Natural killer cell (primary cell): ENCODE data around the gene HINT3. TPM values are rescaled to one million over a fixed set of nuclear protein-coding genes. Genes with fewer than 3 reads are reported as not detected.

Experiments
- ATAC-seq, 3 donors: fragments of 150-1000 bp in 2 of 3; fragments of 200-7000 bp in 1 of 3; cut with Tn5 transposase; 1 replicate in 1 of 3; 2 replicates in 2 of 3; pipeline ENCODE4 v1.10.0; 2021; ENCODE audit warnings: mild to moderate bottlenecking in 2 of 3, moderate library complexity in 2 of 3
- DNase-seq, 2 donors: peaks; one replicate each; pipeline versions ENCODE4 v3.0.0 to v3.0.0-alpha.2; 2013 to 2021; ENCODE audit warnings: mixed read lengths in 1 of 2
- H3K27ac ChIP-seq: one replicate; pipeline ENCODE4 v1.5.1; 2013; ENCODE audit warnings: mild to moderate bottlenecking, low read length
- H3K27me3 ChIP-seq: one replicate; pipeline ENCODE4 v1.6.1; 2013; ENCODE audit warnings: low read length; ENCODE audit not compliant: control insufficient read depth, insufficient read depth
- H3K36me3 ChIP-seq: one replicate; pipeline ENCODE4 v1.6.1; 2013; ENCODE audit warnings: low read length; ENCODE audit not compliant: control insufficient read depth, insufficient read depth
- H3K4me1 ChIP-seq: one replicate; pipeline ENCODE4 v1.6.1; 2013; ENCODE audit warnings: low read length; ENCODE audit not compliant: control insufficient read depth, insufficient read depth
- H3K4me3 ChIP-seq: one replicate; pipeline ENCODE4 v1.5.1; 2013; ENCODE audit warnings: low read length
- H3K9me3 ChIP-seq: one replicate; pipeline ENCODE4 v1.6.1; 2013; ENCODE audit warnings: low read length; ENCODE audit not compliant: control insufficient read depth, insufficient read depth
- H3K27ac Mint-ChIP-seq, 2 donors: one replicate each; pipeline ENCODE4 v1.8.0; 2022; ENCODE audit warnings: mild to moderate bottlenecking in 2 of 2, mixed read lengths in 2 of 2, moderate library complexity in 1 of 2
- H3K27me3 Mint-ChIP-seq, 2 donors: one replicate each; pipeline ENCODE4 v1.8.0; 2022; ENCODE audit warnings: low read depth in 2 of 2, mixed read lengths in 2 of 2
- H3K36me3 Mint-ChIP-seq: one replicate; pipeline ENCODE4 v1.8.0; 2022; ENCODE audit warnings: mixed read lengths
- H3K4me1 Mint-ChIP-seq, 2 donors: one replicate each; pipeline ENCODE4 v1.8.0; 2022; ENCODE audit warnings: mixed read lengths in 2 of 2
- H3K4me3 Mint-ChIP-seq: one replicate; pipeline ENCODE4 v1.8.0; 2022; ENCODE audit warnings: mild to moderate bottlenecking, moderate library complexity, mixed read lengths
- H3K9me3 Mint-ChIP-seq, 2 donors: one replicate each; pipeline ENCODE4 v1.8.0; 2022; ENCODE audit warnings: mixed read lengths in 2 of 2
- WGBS: methylation state at CpG from one replicate; pipeline ENCODE4 v1.1.7; 2013; ENCODE audit warnings: missing lambda C conversion rate; ENCODE audit not compliant: insufficient coverage; 5-methylcytosine and 5-hydroxymethylcytosine counted together
- intact Hi-C: fragments of 100-400 bp; cut with micrococcal nuclease; formaldehyde crosslinking; loops from one replicate; pipeline ENCODE4 v1.14.2; 2022
- total RNA-seq, 4 donors: library from RNA; stranded (reverse); fragments of 120-200 nt in 1 of 4; gene quantifications; one replicate each; pipeline versions ENCODE4 v1.2.3 to v1.2.4, GENCODE V29; 2013 to 2022
- TF ChIP-seq, protein P1 (sequence below): fragments of 200-600 bp; IDR thresholded peaks from one replicate; pipeline ENCODE4 v1.8.0; 2022; ENCODE audit warnings: antibody characterized with exemption

The HINT3 gene
- total RNA-seq, 3 donors from 2014 or later (not counting 1 experiment from before 2014, with no cell fraction given), result 9.7 to 10.5 (median 10.3) TPM

DNA sequence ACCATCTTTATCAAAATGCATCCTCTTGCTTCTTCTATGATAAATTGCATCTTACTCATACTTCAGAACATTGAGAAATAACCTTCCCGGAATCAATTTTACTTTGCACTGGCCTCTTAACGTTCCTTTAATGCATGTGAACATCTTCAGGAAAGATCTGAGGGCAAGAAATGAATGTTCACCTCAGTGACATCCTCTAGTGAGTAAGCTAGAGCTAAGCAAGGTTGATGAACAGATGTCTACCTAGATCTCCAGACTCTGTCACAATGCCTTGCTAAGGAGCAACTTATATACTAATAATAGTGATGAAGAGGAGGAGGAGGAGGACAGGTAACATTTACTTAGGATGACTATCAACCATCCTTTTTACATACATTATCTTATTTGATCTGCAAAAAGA lies 16.8 kb upstream of the HINT3 start:
- ATAC-seq (no peak), DNase-seq (no peak)
- Mint-ChIP-seq H3K4me3 (no peak overlapping the region), H3K27me3 (peaks cover 12 to 16% of the 10 kb centered on the region in 2 donors), H3K4me1 (no peaks in the 10 kb centered on the region), H3K36me3 (no peaks in the 10 kb centered on the region), H3K27ac (no peak overlapping the region), H3K9me3 (no peaks in the 10 kb centered on the region)
- TF ChIP-seq, protein P1, sequence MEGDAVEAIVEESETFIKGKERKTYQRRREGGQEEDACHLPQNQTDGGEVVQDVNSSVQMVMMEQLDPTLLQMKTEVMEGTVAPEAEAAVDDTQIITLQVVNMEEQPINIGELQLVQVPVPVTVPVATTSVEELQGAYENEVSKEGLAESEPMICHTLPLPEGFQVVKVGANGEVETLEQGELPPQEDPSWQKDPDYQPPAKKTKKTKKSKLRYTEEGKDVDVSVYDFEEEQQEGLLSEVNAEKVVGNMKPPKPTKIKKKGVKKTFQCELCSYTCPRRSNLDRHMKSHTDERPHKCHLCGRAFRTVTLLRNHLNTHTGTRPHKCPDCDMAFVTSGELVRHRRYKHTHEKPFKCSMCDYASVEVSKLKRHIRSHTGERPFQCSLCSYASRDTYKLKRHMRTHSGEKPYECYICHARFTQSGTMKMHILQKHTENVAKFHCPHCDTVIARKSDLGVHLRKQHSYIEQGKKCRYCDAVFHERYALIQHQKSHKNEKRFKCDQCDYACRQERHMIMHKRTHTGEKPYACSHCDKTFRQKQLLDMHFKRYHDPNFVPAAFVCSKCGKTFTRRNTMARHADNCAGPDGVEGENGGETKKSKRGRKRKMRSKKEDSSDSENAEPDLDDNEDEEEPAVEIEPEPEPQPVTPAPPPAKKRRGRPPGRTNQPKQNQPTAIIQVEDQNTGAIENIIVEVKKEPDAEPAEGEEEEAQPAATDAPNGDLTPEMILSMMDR, result no peak
- no peaks in the 10 kb centered on the region for H3K9me3 ChIP-seq
- no peaks in the 10 kb centered on the region for H3K4me1 ChIP-seq
- intact Hi-C loops, result no loop called here
- 74% methylated on average over 2 of the region's 2 CpGs for WGBS
- H3K27me3 ChIP-seq, result peaks cover 3% of the 10 kb centered on the region
- H3K27ac ChIP-seq, result no peak overlapping the region
- H3K4me3 ChIP-seq, result no peak overlapping the region
- H3K36me3 ChIP-seq, result no peaks in the 10 kb centered on the region

DNA sequence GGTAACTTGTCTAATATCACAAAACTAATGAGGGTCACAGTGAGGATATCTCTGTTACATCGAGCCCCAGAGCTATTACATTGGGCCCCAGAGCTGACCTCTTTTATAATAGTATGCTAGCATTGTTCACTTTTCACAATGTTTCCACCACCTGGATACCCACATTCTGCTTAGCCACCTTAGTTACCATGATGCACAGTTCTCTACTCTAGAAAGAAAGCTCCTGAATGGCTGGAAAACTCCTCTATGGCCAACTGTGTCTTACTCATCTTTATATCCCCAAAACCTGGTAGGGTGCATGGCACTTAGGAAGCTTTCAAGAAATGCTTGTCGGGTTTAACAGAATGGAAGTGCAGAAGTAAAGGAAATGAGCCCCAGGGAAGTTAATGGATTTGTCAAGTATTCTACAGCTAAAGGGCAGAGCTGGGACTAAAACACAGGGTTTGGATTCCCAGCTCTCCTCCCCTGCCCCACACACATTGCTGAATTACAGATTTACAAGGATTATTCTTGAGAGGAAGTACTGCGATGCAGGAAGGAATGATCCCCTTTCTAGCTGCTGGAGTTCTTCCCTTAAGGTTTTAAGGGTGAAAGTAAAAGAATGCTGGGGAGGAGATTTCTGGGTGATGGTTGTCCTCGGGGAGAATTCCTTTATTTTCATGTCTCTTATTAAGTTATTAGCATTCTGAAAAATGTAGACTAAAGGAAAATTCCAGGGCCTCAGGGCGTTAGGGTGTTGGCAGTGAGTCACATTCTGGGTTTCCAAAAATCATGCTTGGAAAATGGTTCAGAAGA lies 16.1 kb upstream of the HINT3 start:
- ATAC-seq, result no peak
- intact Hi-C loops, result no loop called here
- Histone ChIP-seq H3K36me3 (no peaks in the 10 kb centered on the region), H3K27me3 (peaks cover 3% of the 10 kb centered on the region), H3K4me1 (no peaks in the 10 kb centered on the region), H3K27ac (no peak overlapping the region), H3K9me3 (no peaks in the 10 kb centered on the region), H3K4me3 (no peak overlapping the region)
- Mint-ChIP-seq H3K4me1 (no peaks in the 10 kb centered on the region), H3K27me3 (peaks cover 12 to 16% of the 10 kb centered on the region in 2 donors), H3K4me3 (no peak overlapping the region), H3K27ac (no peak overlapping the region), H3K9me3 (no peaks in the 10 kb centered on the region), H3K36me3 (no peaks in the 10 kb centered on the region)
- DNase-seq, result no peak
- TF ChIP-seq, protein P1, result no peak
- 92% methylated on average over 3 of the region's 5 CpGs for WGBS

DNA sequence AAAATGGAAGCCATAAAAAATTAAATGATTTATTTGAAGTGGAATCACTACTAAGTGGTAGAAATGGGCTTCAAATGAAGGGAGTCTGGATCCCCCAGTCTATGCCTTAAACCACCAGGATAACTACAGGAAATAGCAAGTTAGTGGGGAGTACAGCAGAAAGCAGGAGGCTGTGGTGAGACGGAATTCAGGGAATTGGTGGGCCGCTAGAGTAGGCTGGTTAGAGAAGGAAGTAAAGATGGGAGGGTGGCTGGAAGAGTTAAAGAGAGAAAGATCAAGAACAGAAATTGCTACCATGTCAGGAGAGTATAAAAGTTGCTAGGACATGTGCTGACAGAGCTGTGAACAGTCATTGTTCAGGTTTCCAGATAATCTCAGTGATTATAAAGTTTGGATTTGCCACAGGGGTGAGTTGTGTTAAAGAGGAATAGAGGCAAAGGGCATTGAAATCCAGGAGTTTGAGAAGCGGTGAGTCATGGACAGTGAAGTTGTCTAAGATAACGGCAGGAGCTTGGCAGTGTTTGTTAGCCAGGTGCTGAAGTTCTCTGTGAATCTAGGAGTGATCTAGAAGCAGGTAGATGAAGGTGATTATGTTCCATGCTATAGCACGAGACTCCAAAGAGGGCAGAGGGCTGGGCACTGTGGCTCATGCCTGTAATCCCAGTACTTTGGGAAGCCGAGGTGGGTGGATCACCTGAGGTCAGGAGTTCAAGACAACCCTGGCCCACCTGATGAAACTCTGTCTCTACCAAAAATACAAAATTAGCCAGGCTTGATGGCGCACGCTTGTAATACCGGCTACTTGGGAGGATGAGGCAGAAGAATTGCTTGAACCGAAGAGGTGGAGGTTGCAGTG lies 13.7 kb upstream of the HINT3 start:
- H3K9me3 ChIP-seq, result no peaks in the 10 kb centered on the region
- WGBS, result 94% methylated on average over 10 of the region's 10 CpGs
- Mint-ChIP-seq H3K36me3 (no peaks in the 10 kb centered on the region), H3K4me3 (no peak overlapping the region), H3K27ac (no peak overlapping the region), H3K4me1 (no peaks in the 10 kb centered on the region), H3K27me3 (peaks cover 16 to 17% of the 10 kb centered on the region in 2 donors), H3K9me3 (no peaks in the 10 kb centered on the region)
- no peak for DNase-seq
- TF ChIP-seq, protein P1, result no peak
- H3K4me1 ChIP-seq, result no peaks in the 10 kb centered on the region
- no peak for ATAC-seq
- H3K27me3 ChIP-seq, result peaks cover 3% of the 10 kb centered on the region
- intact Hi-C loops, result no loop called here
- no peak overlapping the region for H3K27ac ChIP-seq
- no peaks in the 10 kb centered on the region for H3K36me3 ChIP-seq
- no peak overlapping the region for H3K4me3 ChIP-seq
